ENCODE data around the gene STING1.
"Not testable (repeated sequence)": the region's sequence is repeated elsewhere in the genome, so short reads cannot be mapped to it uniquely, and the experiment has no call there.

Gene STING1

DNA sequence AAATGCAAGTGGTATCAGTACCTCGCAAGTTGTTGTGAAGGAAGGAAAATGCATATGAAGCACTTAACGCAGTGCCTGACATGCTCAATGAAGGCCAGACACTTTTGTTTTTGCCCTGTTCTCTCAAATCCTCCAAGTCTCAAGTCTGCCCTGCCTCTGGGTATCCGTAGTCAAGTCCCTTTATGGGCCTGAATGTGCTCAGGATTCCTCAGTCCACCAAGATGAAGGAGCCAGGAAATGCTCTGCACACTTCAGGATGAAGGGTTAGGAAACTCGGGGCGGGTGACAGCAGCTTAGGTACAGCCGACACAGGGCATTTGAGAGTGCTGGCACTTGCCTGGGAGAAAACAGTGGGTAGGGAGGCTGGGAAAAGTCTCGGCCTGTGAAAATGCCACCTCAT is 21.4 kb downstream of the STING1 start:
- no peak for DNase-seq

DNA sequence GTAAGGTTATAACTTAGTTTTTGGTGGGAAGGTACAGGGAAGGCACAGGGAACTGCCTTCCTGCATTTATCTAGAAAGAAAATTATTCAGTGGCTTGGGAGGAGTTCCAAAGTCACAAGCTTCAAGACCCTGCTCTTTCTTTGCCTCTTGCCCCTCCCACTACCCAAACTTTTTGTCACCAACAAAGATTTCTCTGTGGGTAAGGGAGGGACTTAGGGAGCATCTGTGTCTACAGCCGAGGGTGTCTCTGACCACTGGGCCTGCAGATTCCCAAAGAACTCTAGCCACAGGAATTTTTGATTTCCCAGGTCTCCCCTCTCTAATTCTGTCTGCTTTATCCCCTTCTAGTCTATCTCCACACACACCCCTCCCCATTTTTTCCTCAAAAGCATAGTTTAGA is 22.1 kb downstream of the STING1 start:
- DNase-seq: no peak

DNA sequence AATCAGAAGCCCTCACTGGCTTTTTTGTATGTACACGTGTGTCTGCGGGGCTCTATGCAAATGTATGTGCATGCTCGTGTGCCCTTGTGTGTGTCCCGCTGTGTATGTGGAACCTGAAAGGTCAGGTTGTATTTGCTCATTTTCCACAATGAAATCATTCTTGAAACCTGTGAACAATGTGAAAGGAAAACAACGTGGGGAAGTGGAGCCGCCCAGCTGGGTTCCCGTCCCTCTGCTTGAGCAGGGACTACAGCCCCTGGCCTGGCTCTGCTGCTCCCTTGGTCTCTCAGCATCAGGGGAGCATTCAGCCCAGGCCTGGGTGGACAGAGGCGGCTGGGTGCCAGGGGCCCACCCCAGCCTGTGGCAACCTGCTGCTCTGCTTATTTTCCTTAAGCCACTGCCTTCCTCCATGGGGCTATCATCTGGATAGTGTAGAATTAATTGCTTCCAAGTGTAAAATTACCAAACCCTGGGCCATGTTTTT is 23.1 kb downstream of the STING1 start:
- peak; percentile 69 for DNase-seq

DNA sequence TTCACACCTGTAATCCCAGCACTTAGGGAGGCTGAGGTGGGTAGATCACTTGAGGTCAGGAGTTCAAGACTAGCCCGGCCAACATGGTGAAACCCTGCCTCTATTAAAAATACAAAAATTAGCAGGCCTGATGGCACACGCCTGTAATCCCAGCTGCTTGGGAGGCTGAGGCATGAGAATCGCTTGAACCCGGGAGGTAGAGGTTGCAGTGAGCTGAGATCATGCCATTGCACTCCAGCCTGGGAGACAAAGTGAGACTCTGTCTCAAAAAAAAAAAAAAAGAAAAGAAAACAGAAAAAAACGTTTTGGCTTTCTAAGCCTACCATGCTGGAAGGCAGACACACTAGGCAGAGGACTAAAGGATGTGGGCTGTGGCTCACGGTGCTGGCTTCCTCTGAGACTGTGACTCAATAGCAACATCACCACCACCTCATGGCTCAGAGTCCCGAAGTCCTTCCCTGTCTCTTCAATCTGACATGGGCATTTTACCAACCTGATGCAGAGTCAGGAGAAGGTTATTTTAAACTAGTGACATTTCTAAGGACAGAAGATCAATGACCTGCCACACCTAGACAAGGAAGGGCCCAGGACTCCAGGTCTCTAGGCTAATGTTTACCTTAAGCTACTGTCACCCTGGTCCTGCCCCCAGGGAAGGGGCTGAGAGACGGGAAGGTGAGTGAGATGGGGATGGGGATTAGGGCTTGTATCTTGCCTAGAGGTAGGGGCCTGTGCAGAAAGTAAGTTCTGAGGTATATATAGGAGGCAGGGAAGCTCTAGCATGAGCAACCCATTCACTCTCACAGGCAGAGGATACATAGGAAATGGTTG is 23.8 kb downstream of the STING1 start:
- DNase-seq: peak; percentile 84

DNA sequence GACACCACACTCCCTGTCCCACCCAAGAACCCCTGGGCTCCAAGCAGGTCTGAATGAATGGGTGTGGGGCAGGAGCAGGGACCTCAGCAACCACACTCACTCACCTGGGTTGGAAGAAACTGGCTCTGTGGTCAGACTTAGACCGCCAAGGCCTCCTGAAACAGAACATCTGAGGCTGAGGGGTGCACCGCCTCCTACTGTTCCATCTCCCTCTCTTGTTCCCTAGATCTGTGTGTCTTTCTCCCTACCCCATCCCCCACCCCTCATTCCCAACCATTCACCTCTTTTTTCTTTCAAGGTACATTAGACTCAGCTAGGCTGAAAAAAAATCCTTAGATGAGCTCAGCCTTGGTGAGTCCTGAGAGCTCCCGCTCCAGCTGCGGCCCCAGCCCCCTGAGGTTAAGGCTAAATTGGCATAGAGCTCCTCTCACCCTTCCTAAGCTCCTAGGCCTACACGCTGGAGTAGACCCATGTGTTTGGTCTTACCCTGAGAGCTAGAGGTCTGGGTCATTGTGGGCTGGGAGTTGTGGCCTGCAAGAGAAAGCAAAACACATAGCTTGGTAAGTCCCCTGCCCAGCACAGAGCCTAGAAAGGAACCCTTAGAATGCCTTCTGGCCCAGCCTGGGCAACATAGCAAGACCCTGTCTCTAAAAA is 24.8 kb downstream of the STING1 start:
- no peak for DNase-seq

DNA sequence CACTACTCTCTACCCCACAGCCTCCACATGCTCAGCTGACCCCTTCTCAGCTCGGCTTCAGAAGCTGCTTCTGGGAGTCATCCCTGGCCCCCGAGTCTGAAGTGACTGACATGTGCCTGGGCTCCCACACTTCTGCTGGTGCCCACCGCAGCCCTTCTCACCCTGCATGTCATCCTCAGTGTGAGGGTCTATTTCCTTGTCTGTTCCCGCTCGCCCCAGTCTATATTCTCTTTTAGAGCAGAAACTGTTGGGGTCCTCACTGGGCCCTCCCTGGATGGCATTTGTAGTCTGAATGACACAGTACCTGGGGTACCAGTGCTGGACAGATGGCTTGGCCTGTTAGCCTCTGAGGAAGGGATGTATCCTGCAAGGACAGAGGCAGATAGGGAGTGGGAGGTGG is 25.3 kb downstream of the STING1 start:
- DNase-seq: no peak

DNA sequence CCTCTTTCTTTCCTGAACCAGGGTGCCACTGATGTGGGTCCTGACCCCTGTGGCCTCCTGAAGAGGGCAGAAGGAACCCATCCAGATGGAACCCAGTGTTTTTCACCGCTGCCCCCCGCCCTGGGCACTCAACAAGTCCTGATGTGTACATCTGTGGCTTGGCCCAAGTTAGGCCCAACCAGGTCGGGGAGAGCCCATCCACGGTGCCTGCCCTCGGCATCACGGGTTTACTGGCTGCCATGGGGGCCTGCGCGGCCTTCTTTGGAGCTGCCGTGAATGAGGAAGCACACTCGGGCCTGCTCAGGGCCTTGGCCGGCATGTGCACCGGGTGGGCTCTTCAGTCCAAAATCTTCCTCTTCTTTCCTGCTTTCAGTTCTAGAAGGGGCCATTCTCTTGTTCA is 25.8 kb downstream of the STING1 start:
- DNase-seq: no peak

DNA sequence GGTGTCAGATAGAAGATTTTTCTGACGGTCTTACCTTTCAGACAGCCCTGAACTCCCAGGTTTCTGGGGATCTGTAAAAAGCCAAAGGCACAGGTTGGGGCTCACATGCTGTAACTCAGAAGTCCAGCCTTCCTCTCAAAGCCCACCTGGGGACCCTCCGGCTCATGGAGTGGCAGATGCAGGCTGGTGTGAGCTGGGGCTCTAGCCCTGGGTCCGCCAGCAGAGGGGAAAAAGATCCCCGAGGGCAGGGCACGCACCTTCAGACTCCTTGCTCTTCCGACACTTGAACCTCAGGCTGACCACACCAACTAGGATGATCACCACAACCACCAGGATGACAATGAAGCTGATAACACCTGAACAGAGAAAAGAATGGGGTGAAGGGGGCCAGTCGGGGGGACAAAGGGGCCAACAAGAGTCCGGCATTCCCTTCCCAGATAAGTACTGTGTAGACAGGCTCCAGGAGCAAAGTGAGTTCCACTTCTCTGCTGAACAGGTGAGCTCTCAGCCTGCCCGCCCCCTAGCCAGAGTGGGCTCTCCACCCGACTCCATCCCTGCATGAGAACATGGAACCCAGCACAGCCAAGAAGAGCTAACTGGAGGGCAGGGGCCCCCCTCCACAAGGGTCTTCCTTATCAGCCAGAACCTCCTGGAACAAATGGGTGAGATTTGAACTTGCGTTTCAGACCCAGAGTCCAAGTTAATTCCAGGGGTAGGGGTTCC is 27.8 kb downstream of the STING1 start:
- DNase-seq: no peak

DNA sequence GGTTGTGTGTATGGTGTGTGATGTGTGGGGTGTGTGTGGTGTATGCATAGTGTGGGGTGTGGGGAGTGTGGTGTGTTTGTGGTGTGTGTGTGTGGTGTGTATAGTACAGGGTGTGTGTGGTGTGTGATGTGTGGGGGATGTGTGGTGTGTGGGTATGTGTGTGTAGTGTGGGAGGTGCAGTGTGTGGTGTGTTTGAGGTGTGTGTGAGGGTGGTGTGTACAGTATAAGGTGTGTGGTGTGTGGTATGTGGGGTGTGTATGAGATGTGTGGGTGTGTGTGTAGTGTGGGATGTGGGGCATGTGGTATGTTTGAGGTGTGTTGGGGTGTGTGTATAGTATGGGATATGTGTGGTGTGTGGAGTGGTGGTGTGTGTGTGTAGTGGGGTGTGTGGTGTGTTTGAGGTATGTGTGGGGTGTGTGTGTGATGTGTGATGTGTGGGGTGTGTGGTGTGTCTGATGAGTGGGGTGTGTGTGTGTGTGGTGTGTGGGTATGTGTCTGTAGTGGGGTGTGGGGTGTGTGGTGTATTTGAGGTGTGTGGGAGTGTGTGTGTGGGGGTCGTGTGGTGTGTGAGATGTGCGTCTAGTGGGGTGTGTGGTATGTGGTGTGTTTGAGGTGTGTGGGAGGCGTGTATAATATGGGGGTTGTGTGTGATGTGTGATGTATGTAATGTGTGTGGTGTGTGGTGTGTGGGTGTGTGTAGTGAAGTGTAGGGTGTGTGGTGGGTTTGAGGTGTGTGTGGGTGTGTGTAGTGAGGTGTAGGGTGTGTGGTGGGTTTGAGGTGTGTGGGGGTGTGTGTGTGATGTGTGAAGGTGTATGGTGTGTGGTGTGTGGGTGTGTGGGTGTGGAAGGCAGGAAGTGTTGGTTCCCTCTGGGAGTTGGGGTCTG is 28.6 kb downstream of the STING1 start:
- DNase-seq: no peak

DNA sequence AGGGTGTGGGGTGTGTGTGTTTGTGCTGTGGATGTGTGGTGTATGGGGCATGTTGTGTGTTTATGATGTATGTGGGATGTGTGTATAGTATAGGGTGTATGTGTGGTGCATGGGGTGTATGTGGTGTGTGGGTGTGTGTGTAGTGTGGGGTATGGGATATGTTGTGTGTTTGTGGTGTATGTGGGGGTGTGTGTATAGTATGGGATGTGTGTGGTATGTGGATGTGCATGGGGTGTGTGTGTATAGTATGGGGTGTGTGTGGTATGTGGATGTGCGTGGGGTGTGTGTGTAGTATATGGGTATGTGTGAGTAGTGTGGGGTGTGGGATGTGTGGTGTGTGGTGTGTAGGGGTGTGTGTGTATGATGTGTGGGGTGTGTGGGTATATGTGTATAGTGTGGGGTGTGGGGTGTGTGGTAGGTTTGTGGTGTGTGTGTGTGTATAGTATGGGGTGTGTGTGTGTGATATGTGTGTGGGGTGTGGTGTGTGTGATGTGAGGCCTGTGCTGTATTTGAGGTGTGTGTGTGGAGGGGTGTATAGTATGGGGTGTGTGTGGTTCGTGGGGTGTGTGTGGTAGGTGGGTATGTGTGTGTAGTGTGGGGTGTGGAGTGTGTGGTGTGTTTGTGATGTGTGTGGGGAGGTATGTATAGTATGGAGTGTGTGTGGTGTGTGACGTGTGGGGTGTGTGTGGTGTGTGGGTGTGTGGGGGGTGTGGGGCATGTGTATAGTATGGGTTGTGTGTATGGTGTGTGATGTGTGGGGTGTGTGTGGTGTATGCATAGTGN is 30.5 kb downstream of the STING1 start:
- DNase-seq: no peak

DNA sequence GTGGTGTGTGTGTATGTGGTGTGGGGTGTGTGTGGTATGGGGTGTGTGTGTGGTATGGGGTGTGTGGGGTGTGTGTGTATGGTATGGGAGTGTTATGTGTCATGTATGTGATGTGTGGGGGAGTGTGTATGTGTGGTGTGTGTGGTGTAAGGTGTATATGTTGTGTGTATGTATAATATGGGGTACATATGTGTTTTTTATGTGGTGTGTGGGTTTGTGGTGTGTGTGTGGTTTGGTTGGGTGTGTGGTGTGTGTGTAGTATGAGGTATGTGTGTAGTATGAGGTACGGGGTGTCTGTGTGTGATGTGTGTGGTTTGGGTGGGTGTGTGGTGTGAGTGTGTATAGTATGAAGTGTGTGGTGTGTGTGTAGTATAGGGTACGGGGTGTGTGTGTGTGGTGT is 31.4 kb downstream of the STING1 start:
- DNase-seq: no peak

DNA sequence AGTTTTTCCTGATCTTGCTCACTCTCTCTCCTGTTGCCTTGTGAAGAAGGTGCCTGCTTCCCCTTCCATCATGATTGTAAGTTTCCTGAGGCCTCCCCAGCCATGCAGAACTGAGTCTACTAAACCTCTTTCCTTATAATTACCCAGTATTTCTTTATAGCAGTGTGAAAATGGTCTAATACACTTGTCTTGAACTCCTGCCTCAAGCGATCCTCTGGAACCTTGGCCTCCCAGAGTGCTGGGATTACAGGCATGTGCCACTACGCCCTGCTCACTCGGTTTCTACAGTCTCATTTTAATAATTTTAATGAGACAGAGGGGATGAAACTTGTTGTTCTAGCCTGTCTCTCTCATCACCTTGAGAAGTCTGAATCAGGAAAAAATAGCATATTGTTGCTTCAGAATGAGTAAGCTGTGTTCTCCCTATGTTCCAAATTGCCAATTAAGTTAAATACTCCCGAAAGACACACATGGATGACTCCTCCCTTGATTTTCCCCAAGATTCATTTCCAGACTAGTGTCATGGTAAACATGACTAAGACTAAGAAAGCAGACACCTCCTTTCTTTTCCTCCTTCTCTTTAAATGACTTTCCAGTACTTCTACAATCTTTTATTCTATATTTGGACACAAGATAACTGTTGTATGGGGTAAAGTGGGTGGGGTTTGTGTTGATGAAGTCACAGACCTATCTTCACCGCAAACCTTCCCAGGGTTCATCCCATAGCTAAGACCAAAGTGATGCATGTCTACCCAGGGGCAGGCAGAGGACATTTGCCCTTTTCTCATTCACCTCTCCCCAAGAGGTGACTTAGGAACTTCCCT is 35.4 kb downstream of the STING1 start:
- DNase-seq: peak; percentile 62

DNA sequence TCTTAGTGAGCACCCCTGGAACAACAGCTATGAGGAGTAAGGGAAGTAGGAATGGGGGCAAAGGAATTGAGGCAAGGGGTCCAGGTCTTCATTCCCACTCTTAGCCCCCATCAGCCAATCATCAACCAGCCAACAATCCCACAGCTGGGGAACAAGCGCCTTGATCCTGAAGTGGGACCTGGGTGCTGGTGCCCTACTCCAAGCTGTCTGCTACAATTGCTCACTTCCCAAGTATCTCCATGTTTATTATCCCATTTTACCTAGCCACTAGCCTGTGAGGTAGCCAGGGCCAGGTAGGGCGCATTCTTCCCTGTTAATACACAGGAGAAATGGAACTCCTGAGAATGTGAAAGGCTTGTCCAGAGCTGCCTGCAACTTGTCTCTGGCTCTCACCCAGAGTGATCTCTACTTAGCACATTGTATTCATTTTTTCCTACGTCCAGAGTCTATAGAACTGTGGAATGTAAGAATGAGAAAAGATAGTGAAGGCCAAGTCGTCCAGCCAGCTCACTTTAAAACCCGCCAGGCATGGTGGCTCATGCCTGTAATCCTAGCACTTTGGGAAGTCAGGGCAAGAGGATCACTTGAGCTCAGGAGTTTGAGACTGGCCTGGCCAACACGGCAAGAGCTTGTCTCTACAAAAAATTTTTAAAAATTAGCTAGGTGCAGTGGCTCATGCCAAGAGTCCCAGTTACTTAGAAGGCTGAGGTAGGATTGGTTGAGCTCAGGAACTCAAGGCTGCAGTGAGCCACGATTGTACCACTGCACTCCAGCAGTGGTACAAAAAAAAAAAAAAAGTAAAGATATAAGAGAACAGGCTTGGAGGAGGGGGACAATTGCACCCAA is 37.0 kb downstream of the STING1 start:
- no peak for DNase-seq

DNA sequence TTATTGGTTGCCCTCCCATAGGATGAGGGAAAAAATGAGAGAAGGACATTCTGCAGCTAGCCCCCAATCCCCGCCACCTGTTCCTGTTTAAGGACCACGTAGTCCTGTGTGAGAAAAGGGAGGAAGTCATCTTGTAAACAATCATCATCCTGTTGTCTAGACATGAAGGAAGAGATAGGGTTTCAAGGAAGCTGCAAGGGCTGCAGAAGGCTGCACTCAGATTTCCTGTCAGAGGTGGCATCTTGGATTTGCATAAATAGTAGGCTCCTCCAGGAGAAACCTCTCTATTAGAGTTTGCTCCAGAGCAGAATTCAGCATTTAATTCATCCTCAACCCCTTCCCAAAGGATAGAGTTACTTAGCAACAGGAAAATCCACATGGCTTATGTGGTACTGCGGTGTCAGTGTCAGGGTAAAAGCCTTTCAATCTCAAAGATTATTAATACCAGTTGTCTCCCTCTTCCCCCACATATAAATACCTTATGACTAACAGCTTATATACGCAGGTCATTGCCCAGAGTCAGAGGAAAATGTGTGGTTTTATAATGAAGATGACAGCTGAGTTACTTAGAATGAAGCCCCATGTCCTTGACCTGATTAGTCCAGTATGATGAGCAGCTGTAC is 38.6 kb downstream of the STING1 start:
- no peak for DNase-seq

DNA sequence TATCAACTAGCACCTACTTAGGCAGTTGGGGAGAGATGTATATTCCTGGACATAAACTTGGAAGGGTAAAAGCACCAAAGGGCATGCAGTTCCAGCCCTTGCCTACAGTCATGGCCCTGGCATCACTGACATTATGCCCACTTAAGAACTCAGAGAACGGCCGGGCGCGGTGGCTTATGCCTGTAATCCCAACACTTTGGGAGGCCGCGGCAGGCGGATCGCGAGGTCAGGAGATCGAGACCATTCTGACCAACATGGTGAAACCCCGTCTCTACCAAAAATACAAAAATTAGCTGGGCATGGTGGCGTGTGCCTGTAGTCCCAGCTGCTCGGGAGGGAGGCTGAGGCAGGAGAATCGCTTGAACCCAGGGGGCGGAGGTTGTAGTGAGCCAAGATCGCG is 42.1 kb downstream of the STING1 start:
- not testable (repeated sequence) for DNase-seq

DNA sequence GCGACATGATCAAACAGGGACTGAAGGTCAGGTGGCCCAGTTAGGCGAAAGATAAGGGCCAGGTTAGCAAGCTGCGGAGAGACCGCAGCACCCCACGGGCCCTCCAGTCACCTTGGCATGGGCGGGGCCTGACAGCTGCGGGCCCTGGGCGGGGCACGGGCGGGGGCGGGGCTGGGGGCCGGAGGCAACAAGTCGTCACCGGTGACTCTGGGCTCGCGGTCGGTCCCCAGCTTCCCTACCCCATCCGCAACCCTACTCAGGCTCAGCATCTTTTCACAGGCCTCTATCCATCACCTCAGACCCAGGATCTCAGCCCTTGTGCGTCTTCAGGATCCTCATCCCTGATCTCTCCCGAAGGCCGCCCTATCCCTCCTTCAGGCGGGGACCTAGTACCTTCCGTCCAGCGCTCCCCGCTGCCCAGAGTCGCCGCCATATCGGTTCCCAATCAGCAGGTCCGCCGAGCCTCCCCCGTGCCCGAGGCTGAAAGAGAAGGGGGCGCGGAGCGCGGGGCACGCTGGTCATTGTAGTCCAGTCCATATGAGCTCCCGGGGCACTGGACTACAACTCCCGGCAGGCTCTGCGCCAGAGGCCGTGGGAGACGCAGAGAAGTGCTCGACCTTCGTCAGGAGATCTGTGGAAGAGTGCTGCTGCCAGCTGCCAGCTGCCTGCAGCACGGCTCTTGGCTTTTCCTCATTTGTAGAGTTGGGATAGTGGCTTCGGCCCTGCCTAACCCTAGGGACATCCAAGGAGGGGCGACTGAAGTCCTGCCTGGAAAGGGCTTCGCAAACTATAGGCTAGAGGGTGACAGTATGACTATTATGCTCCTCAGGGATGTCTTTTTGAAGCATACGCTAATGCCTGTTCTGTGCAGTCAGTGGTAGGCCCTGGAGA is 43.3 kb downstream of the STING1 start, which contains the start of gene DNAJC18:
Gene DNAJC18 (minus strand): TSS at position 513 of the 891 bp plus-strand sequence. CDS start 80 bp downstream, at position 433.
- peak; percentile 95 for DNase-seq

DNA sequence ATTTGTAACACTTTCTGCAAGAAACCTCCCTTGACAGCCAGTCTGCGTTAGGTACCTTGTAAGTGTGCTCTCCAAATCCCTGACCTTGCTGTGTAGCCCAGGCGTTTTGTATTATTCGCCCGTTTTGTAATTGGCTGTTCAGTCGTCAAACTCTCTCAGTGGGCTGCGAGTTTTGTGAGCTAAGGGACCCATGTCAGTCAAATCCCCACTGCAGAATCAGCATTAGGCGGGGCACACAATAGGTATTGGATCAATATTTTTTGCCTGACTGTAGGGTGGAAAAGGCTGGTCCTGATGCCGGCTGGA is 43.9 kb downstream of the STING1 start:
- no peak for DNase-seq

DNA sequence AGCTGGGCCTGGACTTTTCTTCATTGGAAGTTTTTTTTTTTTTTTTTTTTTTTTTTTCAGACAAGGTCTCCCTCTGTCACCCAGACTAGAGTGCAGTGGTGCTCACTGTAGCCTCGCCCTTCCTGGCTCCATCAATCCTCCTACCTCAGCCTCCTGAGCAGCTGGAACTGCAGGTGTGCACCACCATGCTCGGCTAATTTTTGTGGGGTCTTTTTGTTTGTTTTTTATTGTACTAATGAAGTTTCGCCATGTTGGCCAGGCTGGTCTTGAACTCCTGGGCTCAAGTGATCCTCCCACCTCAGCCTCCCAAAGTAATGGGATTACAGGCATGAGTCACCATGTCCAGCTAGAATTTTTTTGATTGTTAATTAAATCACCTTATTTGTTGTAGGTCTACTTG is 46.9 kb downstream of the STING1 start:
- no peak for DNase-seq

All from stimulated activated CD4-positive, alpha-beta T cell treated with anti-CD3 and anti-CD28 coated beads, Interleukin-15, amount 100 ng/mL, for 24 hours (primary cell).